CD4-positive, alpha-beta T cell (primary cell): ENCODE measurements around the gene DDIAS. TPM values are rescaled to one million over a fixed set of nuclear protein-coding genes. Genes with fewer than 3 reads are reported as not detected.
A peak's percentile ranks its signal among the peaks of the same experiment; 100 is the strongest.

ENCODE experiments used
- ATAC-seq: fragments of 200-7000 bp; cut with Tn5 transposase; one replicate; pipeline ENCODE4 v1.10.0; 2022; ENCODE audit warnings: mild to moderate bottlenecking; ENCODE audit not compliant: poor library complexity
- CTCF ChIA-PET: fragments of 350-600 bp; sonication (Branson Sonifier 250); formaldehyde crosslinking; loops from one replicate; lab custom pipeline; 2021; ENCODE audit warnings: antibody characterized with exemption, inconsistent platforms; lab: Charles Lee
- POLR2A ChIA-PET: fragments of 350-600 bp; sonication (Branson Sonifier 250); formaldehyde crosslinking; loops from one replicate; lab custom pipeline; 2021; ENCODE audit warnings: antibody characterized with exemption, inconsistent platforms; lab: Charles Lee
- DNase-seq, 14 experiments: peaks; one replicate each; pipeline ENCODE4 v3.0.0-alpha.2; 2013 to 2020; ENCODE audit warnings: mixed read lengths in 2 of 14
- H3K27ac ChIP-seq, 2 donors: one replicate each; pipeline versions ENCODE4 v1.5.1 to v1.7.0; 2013; ENCODE audit warnings: low read length in 2 of 2, low read depth in 1 of 2, mild to moderate bottlenecking in 1 of 2
- H3K27me3 ChIP-seq, 2 experiments: 1 replicate in 1 of 2; 2 replicates in 1 of 2; pipeline versions ENCODE4 v1.6.1 to v1.7.0; 2013; ENCODE audit warnings: low read length in 2 of 2, control low read depth in 1 of 2, mild to moderate bottlenecking in 1 of 2, moderate library complexity in 1 of 2; ENCODE audit not compliant: insufficient read depth in 2 of 2, control insufficient read depth in 1 of 2
- H3K36me3 ChIP-seq: one replicate; pipeline ENCODE4 v1.6.1; 2013; ENCODE audit warnings: low read length, control low read depth; ENCODE audit not compliant: insufficient read depth
- H3K4me1 ChIP-seq: one replicate; pipeline ENCODE4 v1.6.1; 2013; ENCODE audit warnings: low read length, control low read depth; ENCODE audit not compliant: insufficient read depth
- H3K4me3 ChIP-seq: one replicate; pipeline ENCODE4 v1.5.1; 2013; ENCODE audit warnings: mild to moderate bottlenecking, low read length, moderate library complexity
- H3K9me3 ChIP-seq, 2 experiments: 1 replicate in 1 of 2; 2 replicates in 1 of 2; pipeline versions ENCODE4 v1.6.1 to v1.7.0; 2013; ENCODE audit warnings: low read length in 2 of 2, mild to moderate bottlenecking in 2 of 2, control low read depth in 1 of 2, moderate library complexity in 1 of 2; ENCODE audit not compliant: control insufficient read depth in 1 of 2, insufficient read depth in 1 of 2
- H3K27ac Mint-ChIP-seq: one replicate; pipeline ENCODE4 v1.8.0; 2020; ENCODE audit warnings: mixed read lengths
- H3K27me3 Mint-ChIP-seq: one replicate; pipeline ENCODE4 v1.8.0; 2021; ENCODE audit warnings: mixed read lengths
- H3K36me3 Mint-ChIP-seq: one replicate; pipeline ENCODE4 v1.8.0; 2021; ENCODE audit warnings: low read depth, mixed read lengths
- H3K4me1 Mint-ChIP-seq: one replicate; pipeline ENCODE4 v1.8.0; 2021; ENCODE audit warnings: low read depth, mixed read lengths
- H3K4me3 Mint-ChIP-seq: one replicate; pipeline ENCODE4 v1.8.0; 2020; ENCODE audit warnings: mild to moderate bottlenecking, mixed read lengths
- H3K9me3 Mint-ChIP-seq: one replicate; pipeline ENCODE4 v1.8.0; 2020; ENCODE audit warnings: mixed read lengths
- CTCF ChIP-seq: fragments of 200-600 bp; IDR thresholded peaks from one replicate; pipeline ENCODE4 v1.8.0; 2022; ENCODE audit warnings: antibody characterized with exemption, mild to moderate bottlenecking
- intact Hi-C, 2 experiments: fragments of 100-400 bp; cut with DNase I in 1 of 2; cut with micrococcal nuclease in 1 of 2; formaldehyde crosslinking; loops; one replicate each; pipeline versions ENCODE4 v1.15.1 to v1.9.0; 2023 to 2025; cut with DNase I, micrococcal nuclease
- total RNA-seq, 174 experiments: library from RNA in 2 of 174; stranded (reverse) in 2 of 174; gene quantifications; one replicate each; pipeline ENCODE4 v1.2.3 and lab custom pipeline; 2021 to 2026

Gene DDIAS
- total RNA-seq, 2 experiments from 2014 or later: 0.59 to 0.85 TPM

DNA sequence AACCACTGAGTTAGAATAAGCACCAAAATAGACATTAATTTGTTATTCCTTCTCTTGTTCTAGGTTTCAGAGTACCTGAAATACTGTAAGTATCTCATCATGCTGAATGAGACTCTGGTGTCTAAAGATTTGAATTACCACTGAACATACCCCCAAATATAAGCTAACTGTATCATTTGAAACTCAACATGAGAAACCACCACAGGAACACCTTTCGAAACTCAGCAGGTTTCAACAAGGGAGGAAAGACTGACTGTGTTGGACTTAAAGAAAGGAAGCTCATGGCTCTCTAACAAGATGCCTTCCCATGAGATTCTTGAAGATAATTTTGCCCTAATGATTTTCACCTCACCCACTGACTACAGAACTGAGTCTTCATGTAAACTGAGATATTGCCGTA is 38.3 kb upstream of the DDIAS start:
- Histone ChIP-seq H3K4me3 (no peak overlapping the region), H3K9me3 (no peaks in the 10 kb centered on the region), H3K4me1 (peaks cover 5% of the 10 kb centered on the region), H3K27ac (no peak overlapping the region), H3K36me3 (no peaks in the 10 kb centered on the region), H3K27me3 (no peaks in the 10 kb centered on the region)
- Mint-ChIP-seq H3K27ac (no peak overlapping the region), H3K9me3 (no peaks in the 10 kb centered on the region), H3K4me3 (no peak overlapping the region), H3K27me3 (no peaks in the 10 kb centered on the region), H3K36me3 (no peaks in the 10 kb centered on the region), H3K4me1 (peaks cover 7% of the 10 kb centered on the region)
- POLR2A ChIA-PET: no interaction called here
- TF ChIP-seq CTCF: no peak
- CTCF ChIA-PET: no interaction called here
- intact Hi-C loops: no loop called here
- DNase-seq: no peak
- no peak for ATAC-seq

GRCh38 chr11:82864268-82864667 is 37.3 kb upstream of the DDIAS start:
- ChIA-PET CTCF (no interaction called here), POLR2A (no interaction called here)
- intact Hi-C loops: loop anchor here (1.0 kb wide), 2 partner anchors 145 to 146 kb away; no protein-coding TSS in a partner anchor
- Histone ChIP-seq H3K4me1 (peaks cover 5% of the 10 kb centered on the region), H3K27ac (no peak overlapping the region), H3K36me3 (no peaks in the 10 kb centered on the region), H3K9me3 (no peaks in the 10 kb centered on the region), H3K27me3 (no peaks in the 10 kb centered on the region), H3K4me3 (no peak overlapping the region)
- Mint-ChIP-seq H3K9me3 (no peaks in the 10 kb centered on the region), H3K4me1 (peaks cover 7% of the 10 kb centered on the region), H3K27ac (no peak overlapping the region), H3K4me3 (no peak overlapping the region), H3K27me3 (no peaks in the 10 kb centered on the region), H3K36me3 (no peaks in the 10 kb centered on the region)
- DNase-seq (peak in 11 of 14 experiments; percentile 2 to 62 (median 17)), ATAC-seq (peak; percentile 48)
- peak; percentile 47 for TF ChIP-seq CTCF

- H3K9me3 ChIP-seq: no peaks in the 10 kb centered on the region
- ChIA-PET POLR2A (no interaction called here), CTCF (no interaction called here)
- no peaks in the 10 kb centered on the region for H3K36me3 Mint-ChIP-seq
- no peaks in the 10 kb centered on the region for H3K36me3 ChIP-seq
- no peak overlapping the region for H3K4me3 ChIP-seq
- H3K27ac ChIP-seq: no peak overlapping the region
- no peak overlapping the region for H3K4me3 Mint-ChIP-seq
- no peak for TF ChIP-seq CTCF
- H3K4me1 ChIP-seq: peaks cover 5% of the 10 kb centered on the region
- H3K27me3 Mint-ChIP-seq: no peaks in the 10 kb centered on the region
- H3K27me3 ChIP-seq: no peaks in the 10 kb centered on the region
- ATAC-seq: no peak
- H3K4me1 Mint-ChIP-seq: peaks cover 7% of the 10 kb centered on the region
- intact Hi-C loops: loop anchor here (2.0 to 5.0 kb wide), 4 partner anchors 123 to 951 kb away; partner anchors contain the start of gene RAB30 (in 1 of the 2)
- H3K9me3 Mint-ChIP-seq: no peaks in the 10 kb centered on the region
- H3K27ac Mint-ChIP-seq: no peak overlapping the region
- DNase-seq: no peak
These were observed 35.7 kb upstream of the DDIAS start for GRCh38 chr11:82865841-82866240.
